Liver (tissue), 9 donors: ENCODE results near the gene PTPRN2. TPM values are rescaled to one million over a fixed set of nuclear protein-coding genes. Genes with fewer than 3 reads are reported as not detected.

Experiments
- DNase-seq: peaks from one replicate; pipeline ENCODE4 v3.0.0-alpha.2; 2017; ENCODE audit warnings: low spot score
- H3K27ac ChIP-seq, 2 donors: one replicate each; pipeline ENCODE4 v1.7.0; 2013; ENCODE audit warnings: inconsistent platforms in 2 of 2, low read length in 2 of 2, control low read depth in 1 of 2, low read depth in 1 of 2, mild to moderate bottlenecking in 1 of 2
- H3K27me3 ChIP-seq, 4 donors: one replicate each; pipeline versions ENCODE4 v1.6.1 to v1.7.0; 2013; ENCODE audit warnings: low read length in 3 of 4, inconsistent platforms in 1 of 4, mild to moderate bottlenecking in 1 of 4, moderate library complexity in 1 of 4; ENCODE audit not compliant: control insufficient read depth in 4 of 4, insufficient read depth in 4 of 4
- H3K36me3 ChIP-seq, 4 donors: one replicate each; pipeline versions ENCODE4 v1.6.1 to v1.7.0; 2013; ENCODE audit warnings: low read length in 3 of 4, mild to moderate bottlenecking in 3 of 4, low read depth in 1 of 4, moderate library complexity in 1 of 4; ENCODE audit not compliant: control insufficient read depth in 4 of 4, insufficient read depth in 3 of 4
- H3K4me1 ChIP-seq, 4 donors: one replicate each; pipeline versions ENCODE4 v1.6.1 to v1.7.0; 2013; ENCODE audit warnings: low read length in 3 of 4, mild to moderate bottlenecking in 3 of 4, moderate library complexity in 1 of 4; ENCODE audit not compliant: control insufficient read depth in 4 of 4, insufficient read depth in 4 of 4
- H3K4me3 ChIP-seq, 3 donors: one replicate each; pipeline versions ENCODE4 v1.6.1 to v1.7.0; 2013; ENCODE audit warnings: low read length in 3 of 3, control low read depth in 1 of 3, low read depth in 1 of 3, mild to moderate bottlenecking in 1 of 3
- H3K9ac ChIP-seq, 2 donors: one replicate each; pipeline ENCODE4 v1.7.0; 2013; ENCODE audit warnings: low read length in 2 of 2, mild to moderate bottlenecking in 2 of 2, moderate library complexity in 2 of 2, control low read depth in 1 of 2, low read depth in 1 of 2
- H3K9me3 ChIP-seq, 4 donors: one replicate each; pipeline versions ENCODE4 v1.6.1 to v1.7.0; 2013; ENCODE audit warnings: low read length in 3 of 4; ENCODE audit not compliant: control insufficient read depth in 4 of 4
- EGR1 ChIP-seq, 2 donors: IDR thresholded peaks; 2 replicates each; pipeline ENCODE4 v1.6.1; 2016 to 2018; ENCODE audit warnings: antibody characterized with exemption in 2 of 2, low read depth in 2 of 2
- FOXA1 ChIP-seq: IDR thresholded peaks from 2 replicates; pipeline ENCODE4 v1.6.1; 2016; ENCODE audit warnings: antibody characterized with exemption
- FOXA2 ChIP-seq: IDR thresholded peaks from 2 replicates; pipeline ENCODE4 v1.6.1; 2016; ENCODE audit warnings: antibody characterized with exemption
- GABPA ChIP-seq, 2 donors: IDR thresholded peaks in 1 of 2; conservative IDR thresholded peaks in 1 of 2; 2 replicates each; pipeline ENCODE4 v1.6.1; 2016; ENCODE audit warnings: antibody characterized with exemption in 2 of 2, mild to moderate bottlenecking in 1 of 2, moderate library complexity in 1 of 2
- HNF4A ChIP-seq, 2 donors: conservative IDR thresholded peaks; 2 replicates each; pipeline ENCODE4 v1.6.1; 2016; ENCODE audit warnings: antibody characterized with exemption in 2 of 2, mild to moderate bottlenecking in 2 of 2
- HNF4G ChIP-seq: IDR thresholded peaks from 2 replicates; pipeline ENCODE4 v1.6.1; 2016; ENCODE audit warnings: antibody characterized with exemption
- JUND ChIP-seq, 2 donors: IDR thresholded peaks; 2 replicates each; pipeline ENCODE4 v1.6.1; 2016; ENCODE audit warnings: antibody characterized with exemption in 2 of 2
- NR2F2 ChIP-seq: IDR thresholded peaks from 2 replicates; pipeline ENCODE4 v1.6.1; 2016; ENCODE audit warnings: antibody characterized with exemption
- RAD21 ChIP-seq, 2 donors: IDR thresholded peaks; 2 replicates each; pipeline ENCODE4 v1.6.1; 2016; ENCODE audit warnings: antibody characterized with exemption in 2 of 2, mild to moderate bottlenecking in 2 of 2
- RXRA ChIP-seq, 2 donors: IDR thresholded peaks; 2 replicates each; pipeline ENCODE4 v1.6.1; 2017 to 2018; ENCODE audit warnings: antibody characterized with exemption in 2 of 2, mild to moderate bottlenecking in 1 of 2
- SP1 ChIP-seq: IDR thresholded peaks from 2 replicates; pipeline ENCODE4 v1.6.1; 2018; ENCODE audit warnings: antibody characterized with exemption, mild to moderate bottlenecking
- TAF1 ChIP-seq: conservative IDR thresholded peaks from 2 replicates; pipeline ENCODE4 v1.6.1; 2016; ENCODE audit warnings: antibody characterized with exemption, mild to moderate bottlenecking
- YY1 ChIP-seq: IDR thresholded peaks from 2 replicates; pipeline ENCODE4 v1.6.1; 2016; ENCODE audit warnings: antibody characterized with exemption, mild to moderate bottlenecking
- WGBS: extraction: QIAGEN DNeasy Blood & Tissue Kit; methylation state at CpG from one replicate; pipeline ENCODE4 v1.1.7; 2013; 5-methylcytosine and 5-hydroxymethylcytosine counted together
- polyA plus RNA-seq, 2 donors: library from polyadenylated mRNA; stranded (reverse) in 1 of 2; unstranded in 1 of 2; fragments of 200-250 nt in 1 of 2; fragments of >200 nt in 1 of 2; fragmentation: Nextera tagmentation in 1 of 2; extraction: Ambion mirVana in 1 of 2; gene quantifications; one replicate each; pipeline versions ENCODE4 v1.2.1 to v1.2.3, GENCODE V29; 2013 to 2015
- total RNA-seq, 2 donors: library from RNA; depleted of rRNA; stranded (reverse); fragments of >200 nt; gene quantifications; one replicate each; pipeline ENCODE4 v1.2.3, GENCODE V29; 2014
- TF ChIP-seq, protein P1 (sequence below): fragments of 150-350 bp; IDR thresholded peaks from 2 replicates; pipeline ENCODE4 v1.5.1; 2017; ENCODE audit warnings: improper control_type of control experiment, low read depth, low read length; ENCODE audit not compliant: missing input control
- TF ChIP-seq, protein P2 (sequence below): IDR thresholded peaks from 2 replicates; pipeline ENCODE4 v1.6.1; 2016; ENCODE audit warnings: antibody characterized with exemption
- TF ChIP-seq, protein P3 (sequence below): IDR thresholded peaks from 2 replicates; pipeline ENCODE4 v1.6.1; 2016; ENCODE audit warnings: antibody characterized with exemption
- TF ChIP-seq, protein P4 (sequence below): IDR thresholded peaks from 2 replicates; pipeline ENCODE4 v1.6.1; 2016; ENCODE audit warnings: antibody characterized with exemption
- TF ChIP-seq, protein P5 (sequence below): IDR thresholded peaks from 2 replicates; pipeline ENCODE4 v1.6.1; 2016; ENCODE audit warnings: antibody characterized with exemption, mild to moderate bottlenecking
- donor health status: healthy.
- donor health status: healthy.
- donor health status: healthy.
- donor health status: healthy.
- donor health status: healthy.

The PTPRN2 gene
- total and polyA plus RNA-seq, 4 donors, result 0.75 to 1.9 (median 1.1) TPM

DNA sequence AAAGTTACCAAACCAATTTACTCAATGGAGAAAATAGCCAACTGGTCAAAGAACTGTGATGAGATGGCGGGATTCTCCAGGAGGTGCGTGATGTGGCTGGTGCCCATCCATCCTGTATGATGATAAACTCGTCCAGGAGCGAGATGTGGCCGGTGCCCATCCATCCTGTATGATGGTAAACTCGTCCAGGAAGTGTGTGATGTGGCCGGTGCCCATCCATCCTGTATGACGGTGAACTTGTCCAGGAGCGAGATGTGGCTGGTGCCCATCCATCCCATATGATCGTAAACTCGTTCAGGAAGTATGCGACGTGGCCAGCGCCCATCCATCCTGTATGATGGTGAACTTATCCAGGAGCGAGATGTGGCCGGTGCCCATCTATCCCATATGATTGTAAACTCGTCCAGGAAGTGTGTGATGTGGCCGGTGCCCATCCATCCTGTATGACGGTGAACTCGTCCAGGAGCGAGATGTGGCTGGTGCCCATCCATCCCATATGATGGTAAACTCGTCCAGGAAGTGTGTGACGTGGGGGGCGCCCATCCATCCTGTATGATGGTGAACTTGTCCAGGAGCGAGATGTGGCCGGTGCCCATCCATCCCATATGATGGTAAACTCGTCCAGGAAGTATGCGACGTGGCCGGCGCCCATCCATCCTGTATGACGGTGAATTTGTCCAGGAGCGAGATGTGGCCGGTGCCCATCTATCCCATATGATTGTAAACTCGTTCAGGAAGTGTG lies 754.6 kb downstream of the PTPRN2 start:
- H3K4me1 ChIP-seq, result no peaks in the 10 kb centered on the region
- H3K9me3 ChIP-seq, result no peaks in the 10 kb centered on the region
- no peaks in the 10 kb centered on the region for H3K27me3 ChIP-seq
- H3K27ac ChIP-seq, result no peak overlapping the region
- no peak overlapping the region for H3K4me3 ChIP-seq
- WGBS, result 87% methylated on average over 35 of the region's 35 CpGs
- no peak for TF ChIP-seq EGR1 (IDR thresholded peaks at IDR 0.05; ENCODE audit: low read depth in 2 of 2)
- TF ChIP-seq, protein P1, sequence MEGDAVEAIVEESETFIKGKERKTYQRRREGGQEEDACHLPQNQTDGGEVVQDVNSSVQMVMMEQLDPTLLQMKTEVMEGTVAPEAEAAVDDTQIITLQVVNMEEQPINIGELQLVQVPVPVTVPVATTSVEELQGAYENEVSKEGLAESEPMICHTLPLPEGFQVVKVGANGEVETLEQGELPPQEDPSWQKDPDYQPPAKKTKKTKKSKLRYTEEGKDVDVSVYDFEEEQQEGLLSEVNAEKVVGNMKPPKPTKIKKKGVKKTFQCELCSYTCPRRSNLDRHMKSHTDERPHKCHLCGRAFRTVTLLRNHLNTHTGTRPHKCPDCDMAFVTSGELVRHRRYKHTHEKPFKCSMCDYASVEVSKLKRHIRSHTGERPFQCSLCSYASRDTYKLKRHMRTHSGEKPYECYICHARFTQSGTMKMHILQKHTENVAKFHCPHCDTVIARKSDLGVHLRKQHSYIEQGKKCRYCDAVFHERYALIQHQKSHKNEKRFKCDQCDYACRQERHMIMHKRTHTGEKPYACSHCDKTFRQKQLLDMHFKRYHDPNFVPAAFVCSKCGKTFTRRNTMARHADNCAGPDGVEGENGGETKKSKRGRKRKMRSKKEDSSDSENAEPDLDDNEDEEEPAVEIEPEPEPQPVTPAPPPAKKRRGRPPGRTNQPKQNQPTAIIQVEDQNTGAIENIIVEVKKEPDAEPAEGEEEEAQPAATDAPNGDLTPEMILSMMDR, result no peak
- TF ChIP-seq, protein P2, sequence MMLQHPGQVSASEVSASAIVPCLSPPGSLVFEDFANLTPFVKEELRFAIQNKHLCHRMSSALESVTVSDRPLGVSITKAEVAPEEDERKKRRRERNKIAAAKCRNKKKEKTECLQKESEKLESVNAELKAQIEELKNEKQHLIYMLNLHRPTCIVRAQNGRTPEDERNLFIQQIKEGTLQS, result no peak
- TF ChIP-seq FOXA1, result no peak
- no peak for TF ChIP-seq GABPA (IDR thresholded peaks at IDR 0.05 in 1 of 2, conservative IDR thresholded peaks at IDR 0.05 in 1 of 2)
- TF ChIP-seq RXRA (IDR thresholded peaks at IDR 0.05), result no peak
- no peak for TF ChIP-seq YY1
- no peak for TF ChIP-seq SP1
- no peak for TF ChIP-seq TAF1
- TF ChIP-seq FOXA2, result no peak
- TF ChIP-seq, protein P3, sequence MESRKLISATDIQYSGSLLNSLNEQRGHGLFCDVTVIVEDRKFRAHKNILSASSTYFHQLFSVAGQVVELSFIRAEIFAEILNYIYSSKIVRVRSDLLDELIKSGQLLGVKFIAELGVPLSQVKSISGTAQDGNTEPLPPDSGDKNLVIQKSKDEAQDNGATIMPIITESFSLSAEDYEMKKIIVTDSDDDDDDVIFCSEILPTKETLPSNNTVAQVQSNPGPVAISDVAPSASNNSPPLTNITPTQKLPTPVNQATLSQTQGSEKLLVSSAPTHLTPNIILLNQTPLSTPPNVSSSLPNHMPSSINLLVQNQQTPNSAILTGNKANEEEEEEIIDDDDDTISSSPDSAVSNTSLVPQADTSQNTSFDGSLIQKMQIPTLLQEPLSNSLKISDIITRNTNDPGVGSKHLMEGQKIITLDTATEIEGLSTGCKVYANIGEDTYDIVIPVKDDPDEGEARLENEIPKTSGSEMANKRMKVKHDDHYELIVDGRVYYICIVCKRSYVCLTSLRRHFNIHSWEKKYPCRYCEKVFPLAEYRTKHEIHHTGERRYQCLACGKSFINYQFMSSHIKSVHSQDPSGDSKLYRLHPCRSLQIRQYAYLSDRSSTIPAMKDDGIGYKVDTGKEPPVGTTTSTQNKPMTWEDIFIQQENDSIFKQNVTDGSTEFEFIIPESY, result no peak
- no peak for TF ChIP-seq JUND (IDR thresholded peaks at IDR 0.05)
- no peak for TF ChIP-seq NR2F2
- no peak for TF ChIP-seq HNF4A (conservative IDR thresholded peaks at IDR 0.05)
- TF ChIP-seq HNF4G, result no peak
- TF ChIP-seq, protein P4, sequence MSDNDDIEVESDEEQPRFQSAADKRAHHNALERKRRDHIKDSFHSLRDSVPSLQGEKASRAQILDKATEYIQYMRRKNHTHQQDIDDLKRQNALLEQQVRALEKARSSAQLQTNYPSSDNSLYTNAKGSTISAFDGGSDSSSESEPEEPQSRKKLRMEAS, result no peak
- no peak for TF ChIP-seq RAD21 (IDR thresholded peaks at IDR 0.05)
- no peak overlapping the region for H3K9ac ChIP-seq
- H3K36me3 ChIP-seq, result no peaks in the 10 kb centered on the region
- no peak for DNase-seq

DNA sequence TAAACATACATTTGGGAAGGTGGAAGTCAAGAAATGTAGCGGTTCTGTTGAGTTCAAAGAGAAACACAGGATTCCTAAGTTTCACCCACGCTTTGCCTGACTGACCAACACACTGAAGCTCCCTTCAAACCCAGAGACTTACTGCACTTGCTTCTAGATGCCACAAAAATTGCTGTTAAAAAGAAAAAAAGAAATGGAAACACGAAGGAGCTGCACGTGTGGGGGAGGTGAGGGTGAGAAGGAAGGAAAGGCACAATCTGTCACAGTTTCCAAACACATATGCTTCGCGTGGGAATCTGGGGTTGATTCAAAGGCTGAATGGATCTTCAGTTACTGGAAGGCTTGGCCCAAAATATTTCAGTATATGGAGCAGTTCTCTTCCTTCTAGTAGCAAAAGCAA lies 755.2 kb downstream of the PTPRN2 start:
- no peaks in the 10 kb centered on the region for H3K4me1 ChIP-seq
- no peak for DNase-seq
- H3K9ac ChIP-seq, result no peak overlapping the region
- WGBS, result 65% methylated on average over 6 of the region's 6 CpGs
- TF ChIP-seq FOXA2 (no peak), EGR1 (IDR thresholded peaks at IDR 0.05; ENCODE audit: low read depth in 2 of 2) (no peak), RAD21 (IDR thresholded peaks at IDR 0.05) (no peak), RXRA (IDR thresholded peaks at IDR 0.05) (no peak), JUND (IDR thresholded peaks at IDR 0.05) (no peak), FOXA1 (no peak), HNF4A (conservative IDR thresholded peaks at IDR 0.05) (no peak)
- TF ChIP-seq, protein P3, result no peak
- TF ChIP-seq, protein P1, result no peak
- TF ChIP-seq, protein P5, sequence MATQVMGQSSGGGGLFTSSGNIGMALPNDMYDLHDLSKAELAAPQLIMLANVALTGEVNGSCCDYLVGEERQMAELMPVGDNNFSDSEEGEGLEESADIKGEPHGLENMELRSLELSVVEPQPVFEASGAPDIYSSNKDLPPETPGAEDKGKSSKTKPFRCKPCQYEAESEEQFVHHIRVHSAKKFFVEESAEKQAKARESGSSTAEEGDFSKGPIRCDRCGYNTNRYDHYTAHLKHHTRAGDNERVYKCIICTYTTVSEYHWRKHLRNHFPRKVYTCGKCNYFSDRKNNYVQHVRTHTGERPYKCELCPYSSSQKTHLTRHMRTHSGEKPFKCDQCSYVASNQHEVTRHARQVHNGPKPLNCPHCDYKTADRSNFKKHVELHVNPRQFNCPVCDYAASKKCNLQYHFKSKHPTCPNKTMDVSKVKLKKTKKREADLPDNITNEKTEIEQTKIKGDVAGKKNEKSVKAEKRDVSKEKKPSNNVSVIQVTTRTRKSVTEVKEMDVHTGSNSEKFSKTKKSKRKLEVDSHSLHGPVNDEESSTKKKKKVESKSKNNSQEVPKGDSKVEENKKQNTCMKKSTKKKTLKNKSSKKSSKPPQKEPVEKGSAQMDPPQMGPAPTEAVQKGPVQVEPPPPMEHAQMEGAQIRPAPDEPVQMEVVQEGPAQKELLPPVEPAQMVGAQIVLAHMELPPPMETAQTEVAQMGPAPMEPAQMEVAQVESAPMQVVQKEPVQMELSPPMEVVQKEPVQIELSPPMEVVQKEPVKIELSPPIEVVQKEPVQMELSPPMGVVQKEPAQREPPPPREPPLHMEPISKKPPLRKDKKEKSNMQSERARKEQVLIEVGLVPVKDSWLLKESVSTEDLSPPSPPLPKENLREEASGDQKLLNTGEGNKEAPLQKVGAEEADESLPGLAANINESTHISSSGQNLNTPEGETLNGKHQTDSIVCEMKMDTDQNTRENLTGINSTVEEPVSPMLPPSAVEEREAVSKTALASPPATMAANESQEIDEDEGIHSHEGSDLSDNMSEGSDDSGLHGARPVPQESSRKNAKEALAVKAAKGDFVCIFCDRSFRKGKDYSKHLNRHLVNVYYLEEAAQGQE, result no peak
- H3K4me3 ChIP-seq, result no peak overlapping the region
- no peaks in the 10 kb centered on the region for H3K27me3 ChIP-seq
- no peaks in the 10 kb centered on the region for H3K9me3 ChIP-seq
- no peaks in the 10 kb centered on the region for H3K36me3 ChIP-seq
- H3K27ac ChIP-seq, result no peak overlapping the region
